K562 (cell line): ENCODE data around the gene FZD1. TPM values are rescaled to one million over a fixed set of nuclear protein-coding genes. Genes with fewer than 3 reads are reported as not detected.
A peak's percentile ranks its signal among the peaks of the same experiment; 100 is the strongest.

ENCODE experiments used
- CBFA2T3 ChIP-seq: fragments of 450-650 bp; IDR thresholded peaks from 2 replicates; pipeline ENCODE4 v1.6.1; 2017
- HDGF ChIP-seq: fragments of 450-650 bp; IDR thresholded peaks from 2 replicates; pipeline ENCODE4 v1.6.1; 2016
- JUND ChIP-seq, 2 experiments: IDR thresholded peaks; 2 replicates in 1 of 2; 3 replicates in 1 of 2; pipeline ENCODE4 v1.6.1; 2011; ENCODE audit warnings: borderline replicate concordance in 2 of 2, low read depth in 2 of 2, low read length in 2 of 2, improper control_type of control experiment in 1 of 2, missing biosample characterization in 1 of 2, missing genetic modification characterization in 1 of 2, missing genetic modification reagents in 1 of 2
- NFE2 ChIP-seq: IDR thresholded peaks from 2 replicates; pipeline ENCODE4 v1.6.1; 2014; ENCODE audit warnings: antibody characterized with exemption, low read depth
- NR3C1 ChIP-seq: sonication (generic); formaldehyde crosslinking; IDR thresholded peaks from 2 replicates; pipeline ENCODE4 v1.8.1; 2022; ENCODE audit warnings: missing genetic modification reagents
- POLR3A ChIP-seq: IDR thresholded peaks from 2 replicates; pipeline ENCODE4 v1.6.1; 2011; ENCODE audit warnings: borderline replicate concordance, mild to moderate bottlenecking, moderate library complexity; ENCODE audit not compliant: insufficient read length, insufficient read depth; ENCODE audit errors: extremely low read depth
- SMARCC2 ChIP-seq: fragments of 450-650 bp; IDR thresholded peaks from 2 replicates; pipeline ENCODE4 v1.6.1; 2017; ENCODE audit warnings: antibody characterized with exemption, moderate library complexity, mild to moderate bottlenecking, low read depth
- TGIF2 ChIP-seq: sonication (generic); formaldehyde crosslinking; IDR thresholded peaks from 2 replicates; pipeline ENCODE4 v1.8.1; 2022; ENCODE audit warnings: mild to moderate bottlenecking, missing genetic modification reagents, moderate library complexity
- polyA plus RNA-seq, 8 experiments: library from polyadenylated mRNA; depleted of rRNA in 4 of 8; stranded (reverse) in 5 of 8; unstranded in 3 of 8; fragments of >200 nt; fragmentation: Nextera tagmentation in 2 of 8; fragmentation: Illumina TruSeq in 1 of 8; extraction: Ambion mirVana in 2 of 8; extraction: Trizol in 1 of 8; gene quantifications; 2 replicates each; pipeline versions ENCODE4 v1.2.1 to v1.2.3, GENCODE V29; 2011 to 2014; ENCODE audit warnings: inconsistent platforms in 1 of 8, missing spikeins in 1 of 8
- total RNA-seq, 7 experiments: library from RNA; depleted of rRNA in 6 of 7; stranded (reverse); fragments of >200 nt in 6 of 7; fragmentation: Illumina TruSeq in 2 of 7; extraction: Trizol in 2 of 7; gene quantifications; 2 replicates each; pipeline versions ENCODE4 v1.2.1 to v1.2.3, GENCODE V29; 2011 to 2021; ENCODE audit warnings: low replicate concordance in 1 of 7
- TF ChIP-seq, protein P1 (sequence below): fragments of 450-650 bp; IDR thresholded peaks from 2 replicates; pipeline ENCODE4 v1.7.1; 2018; ENCODE audit warnings: mild to moderate bottlenecking, low read depth; ENCODE audit not compliant: partially characterized antibody
- TF ChIP-seq, protein P2 (sequence below): fragments of 250-450 bp; sonication (Bioruptor Pico); IDR thresholded peaks from 2 replicates; pipeline ENCODE4 v1.4.0; 2020
- TF ChIP-seq, protein P3 (sequence below): fragments of 450-650 bp; formaldehyde crosslinking; IDR thresholded peaks from 2 replicates; pipeline ENCODE4 v1.4.0; 2020; ENCODE audit warnings: mild to moderate bottlenecking, moderate library complexity
- TF ChIP-seq, protein P4 (sequence below), 2 experiments: fragments of 450-650 bp; formaldehyde crosslinking in 1 of 2; IDR thresholded peaks; 2 replicates each; pipeline versions ENCODE4 v1.4.0 to v1.6.1; 2014 to 2020; ENCODE audit warnings: mild to moderate bottlenecking in 2 of 2, borderline replicate concordance in 1 of 2, low read depth in 1 of 2

FZD1 gene
- total and polyA plus RNA-seq, 9 of the 15 experiments (the other 6 are each of a cell fraction or from before 2014, with no cell fraction given): 0.25 to 5.1 (median 1.8) TPM

DNA sequence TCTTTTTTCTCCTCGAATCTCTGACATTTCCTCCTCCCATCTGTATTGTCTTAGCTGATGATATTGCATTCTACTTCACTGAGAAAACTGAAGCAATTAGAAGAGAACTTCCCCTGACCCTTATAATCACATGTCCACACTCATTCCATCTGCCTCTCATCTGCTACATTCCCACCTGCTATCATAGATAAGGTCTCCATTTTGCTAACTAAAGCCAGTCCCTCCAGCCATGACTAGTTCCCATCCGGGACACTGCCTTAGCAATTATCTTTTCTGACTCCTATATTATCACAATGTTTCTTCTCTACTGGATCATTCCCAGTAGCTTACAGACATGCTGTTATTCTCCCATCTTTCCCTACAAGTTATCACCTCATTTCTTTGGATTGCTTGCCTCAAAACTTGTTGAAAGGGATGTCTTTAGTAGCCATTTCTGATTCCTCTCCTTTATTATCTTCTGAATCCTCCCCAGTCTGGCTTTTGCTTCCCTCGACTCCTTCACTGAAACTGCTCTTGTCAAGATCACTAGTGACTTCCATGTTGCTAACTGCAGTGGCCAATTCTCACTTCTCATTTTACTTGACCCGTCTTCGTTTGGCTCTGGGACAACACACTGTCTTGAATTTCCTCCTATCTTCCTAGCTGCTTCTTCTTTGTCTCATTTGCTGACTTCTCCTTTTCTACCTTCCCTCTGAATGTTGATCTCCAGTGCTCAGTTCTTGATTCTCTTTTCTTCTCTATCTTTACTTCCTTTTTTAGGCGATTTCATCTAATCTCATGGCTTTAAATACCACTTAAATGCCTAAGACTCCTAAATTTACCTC lies 35.9 kb downstream of the FZD1 start (continued):
- TF ChIP-seq POLR3A (no peak), SMARCC2 (peak; percentile 93), JUND (IDR thresholded peaks at IDR 0.05; ENCODE audit: borderline replicate concordance, low read depth, low read length) (peak; percentile 73; the same call in 1 of the 2 replicates), JUND (tag; IDR thresholded peaks at IDR 0.05; ENCODE audit: borderline replicate concordance, low read depth, low read length) (0 out of 3 replicates have a peak, but pooled peaks have one; percentile 48), CBFA2T3 (peak; percentile 100), TGIF2 (CRISPR knock-in tag) (no peak), NR3C1 (CRISPR knock-in tag) (no peak), NFE2 (peak; percentile 81), HDGF (peak; percentile 90; the same call in 1 of the 2 replicates)
- TF ChIP-seq, protein P1, sequence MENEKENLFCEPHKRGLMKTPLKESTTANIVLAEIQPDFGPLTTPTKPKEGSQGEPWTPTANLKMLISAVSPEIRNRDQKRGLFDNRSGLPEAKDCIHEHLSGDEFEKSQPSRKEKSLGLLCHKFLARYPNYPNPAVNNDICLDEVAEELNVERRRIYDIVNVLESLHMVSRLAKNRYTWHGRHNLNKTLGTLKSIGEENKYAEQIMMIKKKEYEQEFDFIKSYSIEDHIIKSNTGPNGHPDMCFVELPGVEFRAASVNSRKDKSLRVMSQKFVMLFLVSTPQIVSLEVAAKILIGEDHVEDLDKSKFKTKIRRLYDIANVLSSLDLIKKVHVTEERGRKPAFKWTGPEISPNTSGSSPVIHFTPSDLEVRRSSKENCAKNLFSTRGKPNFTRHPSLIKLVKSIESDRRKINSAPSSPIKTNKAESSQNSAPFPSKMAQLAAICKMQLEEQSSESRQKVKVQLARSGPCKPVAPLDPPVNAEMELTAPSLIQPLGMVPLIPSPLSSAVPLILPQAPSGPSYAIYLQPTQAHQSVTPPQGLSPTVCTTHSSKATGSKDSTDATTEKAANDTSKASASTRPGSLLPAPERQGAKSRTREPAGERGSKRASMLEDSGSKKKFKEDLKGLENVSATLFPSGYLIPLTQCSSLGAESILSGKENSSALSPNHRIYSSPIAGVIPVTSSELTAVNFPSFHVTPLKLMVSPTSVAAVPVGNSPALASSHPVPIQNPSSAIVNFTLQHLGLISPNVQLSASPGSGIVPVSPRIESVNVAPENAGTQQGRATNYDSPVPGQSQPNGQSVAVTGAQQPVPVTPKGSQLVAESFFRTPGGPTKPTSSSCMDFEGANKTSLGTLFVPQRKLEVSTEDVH: peak; percentile 10
- TF ChIP-seq, protein P2, sequence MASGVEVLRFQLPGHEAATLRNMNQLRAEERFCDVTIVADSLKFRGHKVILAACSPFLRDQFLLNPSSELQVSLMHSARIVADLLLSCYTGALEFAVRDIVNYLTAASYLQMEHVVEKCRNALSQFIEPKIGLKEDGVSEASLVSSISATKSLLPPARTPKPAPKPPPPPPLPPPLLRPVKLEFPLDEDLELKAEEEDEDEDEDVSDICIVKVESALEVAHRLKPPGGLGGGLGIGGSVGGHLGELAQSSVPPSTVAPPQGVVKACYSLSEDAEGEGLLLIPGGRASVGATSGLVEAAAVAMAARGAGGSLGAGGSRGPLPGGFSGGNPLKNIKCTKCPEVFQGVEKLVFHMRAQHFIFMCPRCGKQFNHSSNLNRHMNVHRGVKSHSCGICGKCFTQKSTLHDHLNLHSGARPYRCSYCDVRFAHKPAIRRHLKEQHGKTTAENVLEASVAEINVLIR (CRISPR knock-in tag): no peak
- TF ChIP-seq, protein P3, sequence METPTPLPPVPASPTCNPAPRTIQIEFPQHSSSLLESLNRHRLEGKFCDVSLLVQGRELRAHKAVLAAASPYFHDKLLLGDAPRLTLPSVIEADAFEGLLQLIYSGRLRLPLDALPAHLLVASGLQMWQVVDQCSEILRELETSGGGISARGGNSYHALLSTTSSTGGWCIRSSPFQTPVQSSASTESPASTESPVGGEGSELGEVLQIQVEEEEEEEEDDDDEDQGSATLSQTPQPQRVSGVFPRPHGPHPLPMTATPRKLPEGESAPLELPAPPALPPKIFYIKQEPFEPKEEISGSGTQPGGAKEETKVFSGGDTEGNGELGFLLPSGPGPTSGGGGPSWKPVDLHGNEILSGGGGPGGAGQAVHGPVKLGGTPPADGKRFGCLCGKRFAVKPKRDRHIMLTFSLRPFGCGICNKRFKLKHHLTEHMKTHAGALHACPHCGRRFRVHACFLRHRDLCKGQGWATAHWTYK (CRISPR knock-in tag): no peak
- TF ChIP-seq, protein P4, sequence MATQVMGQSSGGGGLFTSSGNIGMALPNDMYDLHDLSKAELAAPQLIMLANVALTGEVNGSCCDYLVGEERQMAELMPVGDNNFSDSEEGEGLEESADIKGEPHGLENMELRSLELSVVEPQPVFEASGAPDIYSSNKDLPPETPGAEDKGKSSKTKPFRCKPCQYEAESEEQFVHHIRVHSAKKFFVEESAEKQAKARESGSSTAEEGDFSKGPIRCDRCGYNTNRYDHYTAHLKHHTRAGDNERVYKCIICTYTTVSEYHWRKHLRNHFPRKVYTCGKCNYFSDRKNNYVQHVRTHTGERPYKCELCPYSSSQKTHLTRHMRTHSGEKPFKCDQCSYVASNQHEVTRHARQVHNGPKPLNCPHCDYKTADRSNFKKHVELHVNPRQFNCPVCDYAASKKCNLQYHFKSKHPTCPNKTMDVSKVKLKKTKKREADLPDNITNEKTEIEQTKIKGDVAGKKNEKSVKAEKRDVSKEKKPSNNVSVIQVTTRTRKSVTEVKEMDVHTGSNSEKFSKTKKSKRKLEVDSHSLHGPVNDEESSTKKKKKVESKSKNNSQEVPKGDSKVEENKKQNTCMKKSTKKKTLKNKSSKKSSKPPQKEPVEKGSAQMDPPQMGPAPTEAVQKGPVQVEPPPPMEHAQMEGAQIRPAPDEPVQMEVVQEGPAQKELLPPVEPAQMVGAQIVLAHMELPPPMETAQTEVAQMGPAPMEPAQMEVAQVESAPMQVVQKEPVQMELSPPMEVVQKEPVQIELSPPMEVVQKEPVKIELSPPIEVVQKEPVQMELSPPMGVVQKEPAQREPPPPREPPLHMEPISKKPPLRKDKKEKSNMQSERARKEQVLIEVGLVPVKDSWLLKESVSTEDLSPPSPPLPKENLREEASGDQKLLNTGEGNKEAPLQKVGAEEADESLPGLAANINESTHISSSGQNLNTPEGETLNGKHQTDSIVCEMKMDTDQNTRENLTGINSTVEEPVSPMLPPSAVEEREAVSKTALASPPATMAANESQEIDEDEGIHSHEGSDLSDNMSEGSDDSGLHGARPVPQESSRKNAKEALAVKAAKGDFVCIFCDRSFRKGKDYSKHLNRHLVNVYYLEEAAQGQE (IDR thresholded peaks at IDR 0.05; ENCODE audit: borderline replicate concordance): peak; percentile 90
- TF ChIP-seq, protein P4 (CRISPR knock-in tag; IDR thresholded peaks at IDR 0.05; ENCODE audit: low read depth): no peak
